Measurements from ENCODE around the gene PCSK4. TPM values are rescaled to one million over a fixed set of nuclear protein-coding genes. Genes with fewer than 3 reads are reported as not detected.
A peak's percentile ranks its signal among the peaks of the same experiment; 100 is the strongest.

The PCSK4 gene
- total and polyA plus RNA-seq, 2 of the 13 experiments (the other 11 are each of a cell fraction or from before 2014, with no cell fraction given): 2.0 to 2.7 TPM

GRCh38 chr19:1455336-1456120 is 34.6 kb downstream of the PCSK4 start (continued):
- TF ChIP-seq AKNA (CRISPR knock-in tag; IDR thresholded peaks at IDR 0.05; ENCODE audit: borderline replicate concordance) (no peak), ZNF3 (CRISPR knock-in tag; IDR thresholded peaks at IDR 0.05) (no peak), TFDP2 (CRISPR knock-in tag; IDR thresholded peaks at IDR 0.05) (0 out of 2 replicates have a peak, but pooled peaks have one; percentile 13), ZNF788 (CRISPR knock-in tag; IDR thresholded peaks at IDR 0.05; ENCODE audit: borderline replicate concordance) (0 out of 2 replicates have a peak, but pooled peaks have one; percentile 29), ZNF256 (CRISPR knock-in tag; conservative IDR thresholded peaks at IDR 0.05) (no peak), ZFP36L1 (CRISPR knock-in tag; IDR thresholded peaks at IDR 0.05) (0 out of 2 replicates have a peak, but pooled peaks have one; percentile 34), ZNF614 (CRISPR knock-in tag; IDR thresholded peaks at IDR 0.05; ENCODE audit: borderline replicate concordance) (no peak), ATF2 (CRISPR knock-in tag; IDR thresholded peaks at IDR 0.05) (no peak), HNRNPH1 (optimal IDR thresholded peaks at IDR 0.05; ENCODE audit: low read depth, low read length) (no peak), SOX6 (IDR thresholded peaks at IDR 0.05) (no peak), SOX6 (CRISPR knock-in tag; IDR thresholded peaks at IDR 0.05) (no peak; the same call in 1 of the 2 replicates), CTCF (CRISPR knock-in tag; IDR thresholded peaks at IDR 0.05) (no peak), MTERF4 (CRISPR knock-in tag; IDR thresholded peaks at IDR 0.05) (no peak), ZNF430 (CRISPR knock-in tag; IDR thresholded peaks at IDR 0.05) (no peak), ZNF512 (CRISPR knock-in tag; IDR thresholded peaks at IDR 0.05) (no peak), REXO4 (CRISPR knock-in tag; IDR thresholded peaks at IDR 0.05; ENCODE audit: borderline replicate concordance) (no peak)

Measured in HepG2 (cell line).